Measurements from ENCODE around the gene CNN2.

DNA sequence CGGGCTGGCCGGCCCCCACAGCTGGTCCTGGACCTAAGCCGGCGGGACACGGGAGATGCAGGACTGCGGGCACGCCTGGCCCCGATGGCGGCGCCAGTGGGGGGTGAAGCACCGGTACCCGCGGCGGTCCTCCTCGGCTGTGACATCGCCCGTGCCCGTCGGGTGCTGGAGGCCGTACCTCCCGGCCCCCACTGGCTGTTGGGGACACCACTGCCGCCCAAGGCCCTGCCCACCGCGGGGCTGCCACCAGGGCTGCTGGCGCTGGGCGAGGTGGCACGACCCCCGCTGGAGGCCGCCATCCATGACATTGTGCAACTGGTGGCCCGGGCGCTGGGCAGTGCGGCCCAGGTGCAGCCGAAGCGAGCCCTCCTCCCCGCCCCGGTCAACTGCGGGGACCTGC is 23.1 kb upstream of the CNN2 start:
- TF ChIP-seq, protein P1, sequence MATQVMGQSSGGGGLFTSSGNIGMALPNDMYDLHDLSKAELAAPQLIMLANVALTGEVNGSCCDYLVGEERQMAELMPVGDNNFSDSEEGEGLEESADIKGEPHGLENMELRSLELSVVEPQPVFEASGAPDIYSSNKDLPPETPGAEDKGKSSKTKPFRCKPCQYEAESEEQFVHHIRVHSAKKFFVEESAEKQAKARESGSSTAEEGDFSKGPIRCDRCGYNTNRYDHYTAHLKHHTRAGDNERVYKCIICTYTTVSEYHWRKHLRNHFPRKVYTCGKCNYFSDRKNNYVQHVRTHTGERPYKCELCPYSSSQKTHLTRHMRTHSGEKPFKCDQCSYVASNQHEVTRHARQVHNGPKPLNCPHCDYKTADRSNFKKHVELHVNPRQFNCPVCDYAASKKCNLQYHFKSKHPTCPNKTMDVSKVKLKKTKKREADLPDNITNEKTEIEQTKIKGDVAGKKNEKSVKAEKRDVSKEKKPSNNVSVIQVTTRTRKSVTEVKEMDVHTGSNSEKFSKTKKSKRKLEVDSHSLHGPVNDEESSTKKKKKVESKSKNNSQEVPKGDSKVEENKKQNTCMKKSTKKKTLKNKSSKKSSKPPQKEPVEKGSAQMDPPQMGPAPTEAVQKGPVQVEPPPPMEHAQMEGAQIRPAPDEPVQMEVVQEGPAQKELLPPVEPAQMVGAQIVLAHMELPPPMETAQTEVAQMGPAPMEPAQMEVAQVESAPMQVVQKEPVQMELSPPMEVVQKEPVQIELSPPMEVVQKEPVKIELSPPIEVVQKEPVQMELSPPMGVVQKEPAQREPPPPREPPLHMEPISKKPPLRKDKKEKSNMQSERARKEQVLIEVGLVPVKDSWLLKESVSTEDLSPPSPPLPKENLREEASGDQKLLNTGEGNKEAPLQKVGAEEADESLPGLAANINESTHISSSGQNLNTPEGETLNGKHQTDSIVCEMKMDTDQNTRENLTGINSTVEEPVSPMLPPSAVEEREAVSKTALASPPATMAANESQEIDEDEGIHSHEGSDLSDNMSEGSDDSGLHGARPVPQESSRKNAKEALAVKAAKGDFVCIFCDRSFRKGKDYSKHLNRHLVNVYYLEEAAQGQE (IDR thresholded peaks at IDR 0.05): no peak
- TF ChIP-seq KDM5A (IDR thresholded peaks at IDR 0.05) (no peak), FOSL2 (IDR thresholded peaks at IDR 0.05) (no peak), FOSL2 (CRISPR knock-in tag; IDR thresholded peaks at IDR 0.05) (no peak), MAFK (IDR thresholded peaks at IDR 0.05; ENCODE audit: partially characterized antibody) (no peak)
- TF ChIP-seq, protein P2, sequence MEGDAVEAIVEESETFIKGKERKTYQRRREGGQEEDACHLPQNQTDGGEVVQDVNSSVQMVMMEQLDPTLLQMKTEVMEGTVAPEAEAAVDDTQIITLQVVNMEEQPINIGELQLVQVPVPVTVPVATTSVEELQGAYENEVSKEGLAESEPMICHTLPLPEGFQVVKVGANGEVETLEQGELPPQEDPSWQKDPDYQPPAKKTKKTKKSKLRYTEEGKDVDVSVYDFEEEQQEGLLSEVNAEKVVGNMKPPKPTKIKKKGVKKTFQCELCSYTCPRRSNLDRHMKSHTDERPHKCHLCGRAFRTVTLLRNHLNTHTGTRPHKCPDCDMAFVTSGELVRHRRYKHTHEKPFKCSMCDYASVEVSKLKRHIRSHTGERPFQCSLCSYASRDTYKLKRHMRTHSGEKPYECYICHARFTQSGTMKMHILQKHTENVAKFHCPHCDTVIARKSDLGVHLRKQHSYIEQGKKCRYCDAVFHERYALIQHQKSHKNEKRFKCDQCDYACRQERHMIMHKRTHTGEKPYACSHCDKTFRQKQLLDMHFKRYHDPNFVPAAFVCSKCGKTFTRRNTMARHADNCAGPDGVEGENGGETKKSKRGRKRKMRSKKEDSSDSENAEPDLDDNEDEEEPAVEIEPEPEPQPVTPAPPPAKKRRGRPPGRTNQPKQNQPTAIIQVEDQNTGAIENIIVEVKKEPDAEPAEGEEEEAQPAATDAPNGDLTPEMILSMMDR (IDR thresholded peaks at IDR 0.05): no peak
